ENCODE data around the gene RBX1. TPM values are rescaled to one million over a fixed set of nuclear protein-coding genes. Genes with fewer than 3 reads are reported as not detected.

RBX1 gene
- total RNA-seq, 1 donor from 2014 or later = 69.7 TPM

- no peak for TF ChIP-seq CTCF (IDR thresholded peaks at IDR 0.05; ENCODE audit: borderline replicate concordance)
- Histone ChIP-seq H3K27ac (replicated peaks) (no peak overlapping the region), H3K36me3 (peaks cover 47% of the 10 kb centered on the region), H3K9me3 (replicated peaks) (no peaks in the 10 kb centered on the region), H3K4me3 (no peak overlapping the region), H3K4me1 (peaks cover 2% of the 10 kb centered on the region), H3K27me3 (ENCODE audit: low read depth) (no peaks in the 10 kb centered on the region)
- DNase-seq = no peak
- intact Hi-C loops (cut with micrococcal nuclease) = no loop called here
Observed at GRCh38 chr22:40972587-40972986, 21.4 kb downstream of the RBX1 start.

- Histone ChIP-seq H3K27me3 (ENCODE audit: low read depth) (no peaks in the 10 kb centered on the region), H3K4me3 (no peak overlapping the region), H3K36me3 (peaks cover 41% of the 10 kb centered on the region), H3K27ac (replicated peaks) (no peak overlapping the region), H3K4me1 (no peaks in the 10 kb centered on the region), H3K9me3 (replicated peaks) (no peaks in the 10 kb centered on the region)
- intact Hi-C loops (cut with micrococcal nuclease) = no loop called here
- TF ChIP-seq CTCF (IDR thresholded peaks at IDR 0.05; ENCODE audit: borderline replicate concordance) = no peak
- no peak for DNase-seq
Observed at GRCh38 chr22:40973144-40973543, 22.0 kb downstream of the RBX1 start.

- Histone ChIP-seq H3K27me3 (ENCODE audit: low read depth) (no peaks in the 10 kb centered on the region), H3K36me3 (peaks cover 25% of the 10 kb centered on the region), H3K9me3 (replicated peaks) (no peaks in the 10 kb centered on the region), H3K27ac (replicated peaks) (no peak overlapping the region), H3K4me1 (no peaks in the 10 kb centered on the region), H3K4me3 (no peak overlapping the region)
- TF ChIP-seq CTCF (IDR thresholded peaks at IDR 0.05; ENCODE audit: borderline replicate concordance) = no peak
- intact Hi-C loops (cut with micrococcal nuclease) = no loop called here
- DNase-seq = no peak
Observed at GRCh38 chr22:40975366-40975765, 24.2 kb downstream of the RBX1 start.

GRCh38 chr22:40976866-40977700, 25.9 kb downstream of the RBX1 start:
- DNase-seq = no peak
- Histone ChIP-seq H3K4me3 (no peak overlapping the region), H3K36me3 (peaks cover 16% of the 10 kb centered on the region), H3K4me1 (no peaks in the 10 kb centered on the region), H3K9me3 (replicated peaks) (no peaks in the 10 kb centered on the region), H3K27ac (replicated peaks) (no peak overlapping the region), H3K27me3 (ENCODE audit: low read depth) (no peaks in the 10 kb centered on the region)
- intact Hi-C loops (cut with micrococcal nuclease) = no loop called here
- no peak for TF ChIP-seq CTCF (IDR thresholded peaks at IDR 0.05; ENCODE audit: borderline replicate concordance)

- Histone ChIP-seq H3K36me3 (no peaks in the 10 kb centered on the region), H3K9me3 (replicated peaks) (no peaks in the 10 kb centered on the region), H3K27me3 (ENCODE audit: low read depth) (no peaks in the 10 kb centered on the region), H3K4me3 (no peak overlapping the region), H3K4me1 (peaks cover 11% of the 10 kb centered on the region), H3K27ac (replicated peaks) (no peak overlapping the region)
- TF ChIP-seq CTCF (IDR thresholded peaks at IDR 0.05; ENCODE audit: borderline replicate concordance) = no peak
- intact Hi-C loops (cut with micrococcal nuclease) = no loop called here
- DNase-seq = no peak
Observed at GRCh38 chr22:40979198-40979597, 28.0 kb downstream of the RBX1 start.
